Endothelial cell of umbilical vein (primary cell): ENCODE measurements around the gene UBR7. TPM values are rescaled to one million over a fixed set of nuclear protein-coding genes. Genes with fewer than 3 reads are reported as not detected.

Experiments used
- BruUV-seq: library from RNA; stranded (reverse); fragments of 400-500 nt; replicated peaks from 2 replicates; lab custom pipeline; 2021; lab: Mats Ljungman, UMichigan
- CTCF ChIA-PET: fragments of 300-600, 350-600 bp; sonication (Branson Sonifier 250); formaldehyde crosslinking; loops from one replicate; lab custom pipeline; 2021; ENCODE audit warnings: antibody characterized with exemption, inconsistent platforms; lab: Charles Lee
- POLR2A ChIA-PET: fragments of 300-600, 350-600 bp; sonication (Branson Sonifier 250); formaldehyde crosslinking; loops from one replicate; lab custom pipeline; 2021; ENCODE audit warnings: antibody characterized with exemption, inconsistent platforms; lab: Charles Lee
- DNase-seq: peaks from one replicate; pipeline ENCODE4 v3.0.0-alpha.2; 2011; ENCODE audit warnings: low read depth, low spot score
- FAIRE-seq: peaks from 2 replicates; lab custom pipeline; 2011; peaks lifted over from hg19 to GRCh38; lab: Jason Lieb, UNC
- H2AFZ ChIP-seq: 2 replicates; pipeline ENCODE4 v1.6.0; 2012; ENCODE audit warnings: low read depth, low read length, control low read depth, inconsistent platforms
- H3K27ac ChIP-seq: 2 replicates; pipeline ENCODE4 v1.5.1; 2011; ENCODE audit warnings: low read depth, mild to moderate bottlenecking, control low read depth, low read length, moderate library complexity; ENCODE audit not compliant: insufficient read depth
- H3K27me3 ChIP-seq, 2 experiments: 2 replicates each; pipeline versions ENCODE4 v1.6.0 to v1.6.1; 2011; ENCODE audit warnings: low read length in 2 of 2, mixed read lengths in 1 of 2; ENCODE audit not compliant: control insufficient read depth in 2 of 2, insufficient read depth in 2 of 2
- H3K36me3 ChIP-seq, 2 experiments: 2 replicates in 1 of 2; 3 replicates in 1 of 2; pipeline ENCODE4 v1.5.1; 2011; ENCODE audit warnings: low read length in 2 of 2, mild to moderate bottlenecking in 1 of 2, moderate library complexity in 1 of 2; ENCODE audit not compliant: control insufficient read depth in 2 of 2, insufficient read depth in 2 of 2; ENCODE audit errors: extremely low read depth in 1 of 2
- H3K4me1 ChIP-seq: 3 replicates; pipeline ENCODE4 v1.5.1; 2011; ENCODE audit warnings: mild to moderate bottlenecking, low read length; ENCODE audit not compliant: control insufficient read depth, insufficient read depth; ENCODE audit errors: extremely low read depth
- H3K4me2 ChIP-seq: 2 replicates; pipeline ENCODE4 v1.6.1; 2011; ENCODE audit warnings: low read length, control low read depth, mixed read lengths; ENCODE audit not compliant: insufficient read depth
- H3K4me3 ChIP-seq, 3 experiments: fragments of 200-600 bp in 1 of 3; sonication (generic), shearing (Covaris generic) in 1 of 3; replicated peaks in 1 of 3; 2 replicates each; pipeline ENCODE4 v1.5.1; 2011 to 2016; ENCODE audit warnings: control low read depth in 3 of 3, low read length in 3 of 3, mild to moderate bottlenecking in 2 of 3, inconsistent platforms in 1 of 3, low read depth in 1 of 3, moderate library complexity in 1 of 3; ENCODE audit not compliant: insufficient read depth in 1 of 3
- H3K79me2 ChIP-seq: 2 replicates; pipeline ENCODE4 v1.6.0; 2012; ENCODE audit warnings: low read length, inconsistent platforms; ENCODE audit not compliant: control insufficient read depth, insufficient read depth
- H3K9ac ChIP-seq: replicated peaks from 2 replicates; pipeline ENCODE3; 2011; ENCODE audit warnings: low read length, control low read depth; ENCODE audit not compliant: insufficient read depth; ENCODE audit errors: extremely low read depth
- H3K9me1 ChIP-seq: replicated peaks from 3 replicates; pipeline ENCODE4 v1.6.0; 2011; ENCODE audit warnings: mild to moderate bottlenecking, low read length; ENCODE audit not compliant: control insufficient read depth, insufficient read depth; ENCODE audit errors: extremely low read depth
- H3K9me3 ChIP-seq: replicated peaks from 2 replicates; pipeline ENCODE4 v1.5.1; 2012; ENCODE audit warnings: low read length, inconsistent platforms; ENCODE audit not compliant: control insufficient read depth, insufficient read depth
- H4K20me1 ChIP-seq: replicated peaks from 2 replicates; pipeline ENCODE3; 2011; ENCODE audit warnings: mild to moderate bottlenecking, low read length; ENCODE audit not compliant: control insufficient read depth, insufficient read depth; ENCODE audit errors: extremely low read depth
- CTCF ChIP-seq, 2 donors: IDR thresholded peaks; 1 replicate in 1 of 2; 2 replicates in 1 of 2; pipeline ENCODE4 v1.5.1; 2011; ENCODE audit warnings: low read length in 2 of 2, mild to moderate bottlenecking in 2 of 2, moderate library complexity in 2 of 2, control low read depth in 1 of 2, inconsistent platforms in 1 of 2, low read depth in 1 of 2; ENCODE audit not compliant: insufficient read depth in 1 of 2; ENCODE audit errors: extremely low read depth in 1 of 2
- EZH2 ChIP-seq: IDR thresholded peaks from 2 replicates; pipeline ENCODE4 v1.6.1; 2012; ENCODE audit warnings: borderline replicate concordance, low read depth, mild to moderate bottlenecking, moderate library complexity, low read length, inconsistent platforms; ENCODE audit not compliant: severe bottlenecking
- FOS ChIP-seq: IDR thresholded peaks from 2 replicates; pipeline ENCODE4 v1.6.1; 2011; ENCODE audit warnings: mild to moderate bottlenecking, low read length, moderate library complexity, borderline replicate concordance; ENCODE audit not compliant: insufficient read depth
- JUN ChIP-seq: IDR thresholded peaks from 2 replicates; pipeline ENCODE4 v1.6.1; 2011; ENCODE audit warnings: borderline replicate concordance, low read depth; ENCODE audit not compliant: insufficient read length, insufficient read depth
- MAX ChIP-seq: IDR thresholded peaks from 2 replicates; pipeline ENCODE4 v1.6.1; 2011; ENCODE audit not compliant: insufficient read depth, insufficient read length
- MYC ChIP-seq: IDR thresholded peaks from one replicate; pipeline ENCODE4 v1.6.1; 2011; ENCODE audit warnings: mild to moderate bottlenecking, low read depth, low read length
- POLR2AphosphoS5 ChIP-seq: IDR thresholded peaks from 2 replicates; pipeline ENCODE4 v1.6.1; 2012; ENCODE audit warnings: low read depth, mild to moderate bottlenecking, control low read depth, low read length, moderate library complexity; ENCODE audit not compliant: insufficient read depth
- dilution Hi-C: fragments of 300-500 bp; cut with MboI; formaldehyde crosslinking; loops from one replicate; pipeline ENCODE4 v1.15.0; 2019; ENCODE audit warnings: low sequenced_read_pairs; ENCODE audit not compliant: extremely low pct_ligation_motif_present
- intact Hi-C: fragments of 100-400 bp; cut with micrococcal nuclease; formaldehyde crosslinking; loops from one replicate; pipeline ENCODE4 v1.10.0; 2022
- polyA plus RNA-seq, 4 experiments: library from polyadenylated mRNA; depleted of rRNA in 3 of 4; stranded (reverse) in 3 of 4; unstranded in 1 of 4; fragments of >200 nt; gene quantifications; 2 replicates each; pipeline versions ENCODE4 v1.2.1 to v1.2.3, GENCODE V29; 2011 to 2012; ENCODE audit warnings: missing spikeins in 1 of 4
- total RNA-seq: library from RNA; stranded (reverse); gene quantifications from 2 replicates; pipeline ENCODE4 v1.2.3, GENCODE V29; 2021

The UBR7 gene
- total and polyA plus RNA-seq, 2 donors (not counting 3 experiments of a cell fraction or from before 2014, with no cell fraction given): 16.8 to 24.1 TPM

GRCh38 chr14:93249128-93249831, 42.2 kb downstream of the UBR7 start:
- no peaks in the 10 kb centered on the region for H3K27me3 ChIP-seq
- BruUV-seq: no TSS peak
- no peak overlapping the region for H3K27ac ChIP-seq
- H3K4me3 ChIP-seq: no peak overlapping the region
- H3K4me1 ChIP-seq: no peaks in the 10 kb centered on the region
- FAIRE-seq (no peak), DNase-seq (no peak)
- no peak overlapping the region for H2AFZ ChIP-seq
- H3K36me3 ChIP-seq: peaks cover 9 to 22% of the 10 kb centered on the region in 2 experiments
- ChIA-PET CTCF (interaction anchor here (0.6 to 1.1 kb wide), 4 partner anchors 9 to 646 kb away, joined by 3 to 4 read pairs (median 4); no protein-coding TSS in a partner anchor), POLR2A (interaction anchor here (0.7 kb wide), 1 partner anchor 305 kb away, joined by 7 read pairs; no protein-coding TSS in a partner anchor)
- dilution Hi-C loops (no loop called here), intact Hi-C loops (no loop called here)
- H3K9ac ChIP-seq: no peak overlapping the region
- no peaks in the 10 kb centered on the region for H3K79me2 ChIP-seq
- TF ChIP-seq EZH2 (no peak), MAX (no peak), CTCF (IDR thresholded peaks at IDR 0.05; ENCODE audit: extremely low read depth in 1 of 2, insufficient read depth in 1 of 2, low read depth in 1 of 2, low read length in 2 of 2) (no peak), FOS (no peak), MYC (no peak), JUN (no peak), POLR2AphosphoS5 (no peak)
- H3K9me3 ChIP-seq: no peaks in the 10 kb centered on the region
- H3K9me1 ChIP-seq: no peaks in the 10 kb centered on the region
- no peak overlapping the region for H3K4me2 ChIP-seq
- no peaks in the 10 kb centered on the region for H4K20me1 ChIP-seq
